H1 (cell line): Measurements from ENCODE around the gene GCSAM. TPM values are rescaled to one million over a fixed set of nuclear protein-coding genes. Genes with fewer than 3 reads are reported as not detected.

Source experiments
- CTCF ChIA-PET: fragments of 300-600 bp; sonication (Branson Sonifier 250); formaldehyde crosslinking; loops from one replicate; lab custom pipeline; 2021; ENCODE audit not compliant: partially characterized antibody; lab: Charles Lee
- POLR2A ChIA-PET: fragments of 300-600 bp; sonication (Branson Sonifier 250); formaldehyde crosslinking; loops from one replicate; lab custom pipeline; 2021; ENCODE audit warnings: inconsistent platforms; ENCODE audit not compliant: partially characterized antibody; lab: Charles Lee
- DNase-seq, 2 experiments: peaks; one replicate each; pipeline versions ENCODE4 v3.0.0 to v3.0.0-alpha.2; 2010 to 2022; ENCODE audit warnings: low spot score in 2 of 2, low read depth in 1 of 2, mixed read lengths in 1 of 2
- FAIRE-seq: peaks from 2 replicates; lab custom pipeline; 2011; peaks lifted over from hg19 to GRCh38; lab: Jason Lieb, UNC
- H2AFZ ChIP-seq: 2 replicates; pipeline ENCODE4 v1.8.1; 2012; ENCODE audit warnings: low read length, inconsistent platforms
- H2AK5ac ChIP-seq: 2 replicates; pipeline ENCODE4 v1.6.1; 2013; ENCODE audit warnings: low read depth, low read length
- H2BK120ac ChIP-seq: replicated peaks from 2 replicates; pipeline ENCODE3; 2013; ENCODE audit warnings: low read depth, low read length, inconsistent platforms
- H2BK12ac ChIP-seq: 2 replicates; pipeline ENCODE4 v1.6.1; 2013; ENCODE audit warnings: low read depth, low read length
- H2BK15ac ChIP-seq: 2 replicates; pipeline ENCODE4 v1.6.1; 2013; ENCODE audit warnings: low read length
- H2BK20ac ChIP-seq: 2 replicates; pipeline ENCODE4 v1.6.1; 2013; ENCODE audit warnings: low read length
- H2BK5ac ChIP-seq: 2 replicates; pipeline ENCODE4 v1.6.1; 2013; ENCODE audit warnings: low read depth, low read length
- H3K14ac ChIP-seq: 2 replicates; pipeline ENCODE4 v1.6.1; 2013; ENCODE audit warnings: inconsistent platforms; ENCODE audit not compliant: insufficient read length
- H3K18ac ChIP-seq: 2 replicates; pipeline ENCODE4 v1.6.1; 2013; ENCODE audit warnings: low read length; ENCODE audit errors: extremely low read depth
- H3K23ac ChIP-seq: 2 replicates; pipeline ENCODE4 v1.6.1; 2013; ENCODE audit warnings: inconsistent platforms; ENCODE audit not compliant: insufficient read length
- H3K23me2 ChIP-seq: 2 replicates; pipeline ENCODE4 v1.6.1; 2013; ENCODE audit warnings: low read depth, low read length
- H3K27ac ChIP-seq: 2 replicates; pipeline ENCODE4 v1.6.1; 2011; ENCODE audit warnings: low read depth, low read length, inconsistent platforms
- H3K27me3 ChIP-seq, 4 experiments: replicated peaks in 1 of 4; 1 replicate in 1 of 4; 2 replicates in 3 of 4; pipeline versions ENCODE4 v1.6.1 to v1.8.1; 2011 to 2013; ENCODE audit warnings: low read length in 3 of 4, mild to moderate bottlenecking in 3 of 4, inconsistent platforms in 2 of 4, mixed read lengths in 2 of 4, moderate library complexity in 1 of 4; ENCODE audit not compliant: control insufficient read depth in 3 of 4, insufficient read depth in 3 of 4; ENCODE audit errors: extremely low read depth in 1 of 4
- H3K36me3 ChIP-seq, 4 experiments: 2 replicates each; pipeline versions ENCODE4 v1.6.1 to v1.8.1; 2011 to 2013; ENCODE audit warnings: mild to moderate bottlenecking in 4 of 4, low read length in 3 of 4, moderate library complexity in 2 of 4, control low read depth in 1 of 4, inconsistent platforms in 1 of 4; ENCODE audit not compliant: insufficient read depth in 4 of 4, control insufficient read depth in 2 of 4
- H3K4ac ChIP-seq: replicated peaks from 2 replicates; pipeline ENCODE3; 2013; ENCODE audit warnings: low read length, low read depth, mixed read lengths, inconsistent platforms; ENCODE audit not compliant: insufficient read length
- H3K4me1 ChIP-seq, 4 experiments: replicated peaks in 1 of 4; 1 replicate in 1 of 4; 2 replicates in 3 of 4; pipeline versions ENCODE4 v1.6.1 to v1.8.1; 2011 to 2013; ENCODE audit warnings: low read length in 3 of 4, inconsistent platforms in 2 of 4, mixed read lengths in 1 of 4; ENCODE audit not compliant: insufficient read depth in 4 of 4, control insufficient read depth in 3 of 4
- H3K4me2 ChIP-seq, 2 experiments: 2 replicates each; pipeline versions ENCODE4 v1.6.1 to v1.8.1; 2011 to 2013; ENCODE audit warnings: low read depth in 2 of 2, low read length in 2 of 2, control low read depth in 1 of 2, inconsistent platforms in 1 of 2, mild to moderate bottlenecking in 1 of 2; ENCODE audit not compliant: insufficient read depth in 1 of 2
- H3K4me3 ChIP-seq, 4 experiments: fragments of 200-600, 300-600 bp in 1 of 4; sonication (generic), shearing (Covaris generic), sonication (Bioruptor Twin) in 1 of 4; 2 replicates each; pipeline versions ENCODE4 v1.5.1 to v1.8.1; 2011 to 2016; ENCODE audit warnings: low read length in 4 of 4, low read depth in 3 of 4, control low read depth in 2 of 4, inconsistent platforms in 2 of 4, mild to moderate bottlenecking in 2 of 4, mixed read lengths in 1 of 4, moderate library complexity in 1 of 4; ENCODE audit not compliant: insufficient read depth in 2 of 4; ENCODE audit errors: extremely low read depth in 1 of 4
- H3K56ac ChIP-seq: replicated peaks from 2 replicates; pipeline ENCODE3; 2013; ENCODE audit warnings: low read depth, mild to moderate bottlenecking, mixed read lengths, low read length, inconsistent platforms; ENCODE audit not compliant: insufficient read length
- H3K79me1 ChIP-seq: 2 replicates; pipeline ENCODE4 v1.6.1; 2013; ENCODE audit warnings: low read depth, low read length, control low read depth
- H3K79me2 ChIP-seq, 2 experiments: 2 replicates each; pipeline versions ENCODE4 v1.6.1 to v1.8.1; 2012 to 2013; ENCODE audit warnings: low read length in 2 of 2, mild to moderate bottlenecking in 2 of 2, inconsistent platforms in 1 of 2; ENCODE audit not compliant: insufficient read depth in 2 of 2, control insufficient read depth in 1 of 2
- H3K9ac ChIP-seq, 4 experiments: replicated peaks in 1 of 4; 1 replicate in 1 of 4; 2 replicates in 3 of 4; pipeline versions ENCODE4 v1.6.1 to v1.8.1; 2011 to 2013; ENCODE audit warnings: low read depth in 3 of 4, low read length in 3 of 4, control low read depth in 2 of 4, mild to moderate bottlenecking in 2 of 4, moderate library complexity in 2 of 4, inconsistent platforms in 1 of 4; ENCODE audit errors: extremely low read depth in 1 of 4
- H3K9me3 ChIP-seq, 2 experiments: 2 replicates each; pipeline versions ENCODE4 v1.6.1 to v1.8.1; 2012 to 2013; ENCODE audit warnings: mild to moderate bottlenecking in 2 of 2, moderate library complexity in 2 of 2, control low read depth in 1 of 2, inconsistent platforms in 1 of 2, low read depth in 1 of 2, low read length in 1 of 2, mixed read lengths in 1 of 2; ENCODE audit not compliant: insufficient read depth in 2 of 2
- H4K20me1 ChIP-seq, 2 experiments: replicated peaks in 1 of 2; 2 replicates each; pipeline versions ENCODE3 to v1.8.1; 2011 to 2013; ENCODE audit warnings: inconsistent platforms in 2 of 2, low read length in 2 of 2, mild to moderate bottlenecking in 1 of 2; ENCODE audit not compliant: insufficient read depth in 2 of 2, control insufficient read depth in 1 of 2
- H4K5ac ChIP-seq: 2 replicates; pipeline ENCODE4 v1.6.1; 2013; ENCODE audit warnings: low read length, low read depth, mixed read lengths, inconsistent platforms; ENCODE audit not compliant: insufficient read length
- H4K8ac ChIP-seq: 2 replicates; pipeline ENCODE4 v1.8.0; 2013; ENCODE audit warnings: mild to moderate bottlenecking, moderate library complexity, low read length, inconsistent platforms; ENCODE audit not compliant: insufficient read depth; ENCODE audit errors: extremely low read depth
- H4K91ac ChIP-seq: replicated peaks from 2 replicates; pipeline ENCODE3; 2013; ENCODE audit warnings: low read length, mixed read lengths, inconsistent platforms; ENCODE audit not compliant: insufficient read length
- EP300 ChIP-seq, 2 experiments: IDR thresholded peaks; 1 replicate in 1 of 2; 2 replicates in 1 of 2; pipeline ENCODE4 v1.6.1; 2011 to 2012; ENCODE audit warnings: low read depth in 2 of 2, low read length in 2 of 2, mild to moderate bottlenecking in 2 of 2, borderline replicate concordance in 1 of 2, inconsistent platforms in 1 of 2, moderate library complexity in 1 of 2
- NRF1 ChIP-seq: IDR thresholded peaks from 2 replicates; pipeline ENCODE4 v1.6.1; 2011; ENCODE audit warnings: mild to moderate bottlenecking, low read depth, low read length, improper control_type of control experiment
- POU5F1 ChIP-seq: IDR thresholded peaks from 2 replicates; pipeline ENCODE4 v1.6.1; 2011; ENCODE audit warnings: low read depth, mild to moderate bottlenecking, low read length, moderate library complexity
- SRF ChIP-seq: IDR thresholded peaks from 2 replicates; pipeline ENCODE4 v1.6.1; 2011; ENCODE audit warnings: mild to moderate bottlenecking, low read depth, low read length, moderate library complexity
- TAF1 ChIP-seq: IDR thresholded peaks from 2 replicates; pipeline ENCODE4 v1.6.1; 2011; ENCODE audit warnings: mild to moderate bottlenecking, low read depth, low read length
- TCF12 ChIP-seq: IDR thresholded peaks from 2 replicates; pipeline ENCODE4 v1.6.1; 2011; ENCODE audit warnings: low read depth, mild to moderate bottlenecking, low read length
- WGBS, 2 experiments: shearing (Covaris generic) in 1 of 2; methylation state at CpG; one replicate each; pipeline versions ENCODE4 v1.1.6 to v1.1.7; 2013 to 2015; ENCODE audit warnings: low lambda C conversion rate in 2 of 2, mixed read lengths in 2 of 2, inconsistent platforms in 1 of 2, low coverage in 1 of 2, missing lambda C conversion rate in 1 of 2; ENCODE audit not compliant: insufficient replicate concordance in 2 of 2, insufficient coverage in 1 of 2, insufficient read length in 1 of 2; ENCODE audit errors: extremely low coverage in 1 of 2, missing lambda C conversion rate in 1 of 2; 5-methylcytosine and 5-hydroxymethylcytosine counted together
- polyA plus RNA-seq, 7 experiments: library from polyadenylated mRNA; depleted of rRNA in 3 of 7; stranded (reverse) in 5 of 7; unstranded in 2 of 7; fragments of >200 nt in 5 of 7; fragments of 200-250 nt in 2 of 7; gene quantifications; 1 replicate in 5 of 7; 2 replicates in 1 of 7; 4 replicates in 1 of 7; pipeline versions ENCODE4 v1.2.1 to v1.2.3, GENCODE V29; 2011 to 2013; ENCODE audit warnings: missing spikeins in 2 of 7, mixed read lengths in 2 of 7
- total RNA-seq: library from RNA; stranded (reverse); fragmentation: NEBNext Ultra II Directional; extraction: Animal tissue kit (Norgen Biotek cat#: 25700); gene quantifications from 2 replicates; pipeline ENCODE4 v1.2.1, GENCODE V29; 2021
- TF ChIP-seq, protein P1 (sequence below): IDR thresholded peaks from 2 replicates; pipeline ENCODE4 v1.6.1; 2011; ENCODE audit warnings: low read length, improper control_type of control experiment
- TF ChIP-seq, protein P2 (sequence below): IDR thresholded peaks from 2 replicates; pipeline ENCODE4 v1.6.1; 2011; ENCODE audit warnings: low read depth, mild to moderate bottlenecking, low read length; ENCODE audit not compliant: insufficient read depth

GCSAM gene
- total and polyA plus RNA-seq, 2 of the 8 experiments (the other 6 are each of a cell fraction or from before 2014, with no cell fraction given), result not detected

DNA sequence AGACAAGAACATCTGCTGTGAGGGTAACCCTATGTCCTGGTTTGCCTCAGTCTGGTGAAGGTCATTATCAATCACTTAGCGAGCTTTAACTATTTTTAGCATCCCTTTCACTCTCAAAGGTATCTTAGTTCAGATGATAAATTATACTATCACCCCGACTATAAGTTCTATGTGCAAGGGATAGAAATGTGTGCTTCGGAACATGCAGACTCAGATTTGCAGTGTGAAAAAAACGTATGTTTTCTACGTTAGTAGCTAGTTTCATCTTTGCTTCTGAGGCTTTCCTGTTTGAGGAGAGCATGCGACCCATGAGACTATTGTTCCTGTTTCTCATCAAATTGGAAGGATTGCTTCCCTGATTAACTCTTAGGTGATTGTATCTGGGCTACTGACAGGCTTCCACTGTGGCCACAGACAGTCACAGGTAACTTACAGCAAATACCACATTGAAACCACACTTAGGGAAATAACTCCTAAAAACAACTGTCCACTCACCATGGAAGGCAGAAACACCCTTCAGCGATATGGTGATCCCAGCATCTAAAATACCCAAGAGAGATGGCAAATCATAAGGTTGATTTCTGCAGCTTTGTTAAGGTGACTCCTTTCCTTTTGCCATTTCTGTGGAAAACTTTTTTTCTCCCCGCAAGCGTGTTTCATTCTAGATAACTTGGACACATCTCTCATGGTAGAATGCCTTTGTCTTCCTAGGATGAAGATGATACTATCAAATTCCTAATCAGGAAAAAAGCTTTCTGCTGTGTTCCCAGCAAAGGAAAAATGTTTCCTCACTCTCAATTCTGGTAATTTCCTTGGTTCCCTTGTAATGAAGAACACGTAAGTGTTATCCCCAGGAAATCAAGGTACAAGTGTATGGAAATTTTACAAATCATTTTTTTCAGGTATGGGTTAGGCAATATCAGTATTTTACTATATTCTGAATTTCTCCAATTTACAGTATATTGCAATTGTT, 5.2 kb downstream of the GCSAM start:
- Histone ChIP-seq H3K4me1 (peaks cover 0 to 16% (median 11%) of the 10 kb centered on the region in 4 experiments; a peak in 5 of 7 replicates), H3K79me1 (no peaks in the 10 kb centered on the region), H3K36me3 (no peaks in the 10 kb centered on the region; a peak in 2 of 8 replicates), H2BK15ac (no peak overlapping the region), H4K91ac (no peak overlapping the region), H2AK5ac (no peak overlapping the region), H3K56ac (no peak overlapping the region), H3K14ac (no peak overlapping the region), H2BK12ac (peak overlapping the region; percentile 40; the same call in 1 of the 2 replicates), H2BK120ac (no peak overlapping the region), H3K4me3 (no peak overlapping the region), H3K79me2 (no peaks in the 10 kb centered on the region), H3K27me3 (no peaks in the 10 kb centered on the region), H2BK20ac (peak overlapping the region; percentile 36; the same call in 1 of the 2 replicates), H3K18ac (no peak overlapping the region; the same call in 1 of the 2 replicates), H4K5ac (no peak overlapping the region), H3K4me2 (no peak overlapping the region), H4K8ac (no peak overlapping the region), H2AFZ (no peak overlapping the region), H2BK5ac (no peak overlapping the region), H4K20me1 (no peaks in the 10 kb centered on the region), H3K23ac (no peak overlapping the region), H3K9ac (no peak overlapping the region), H3K27ac (no peak overlapping the region), H3K23me2 (no peaks in the 10 kb centered on the region), H3K4ac (no peak overlapping the region), H3K9me3 (no peaks in the 10 kb centered on the region)
- TF ChIP-seq, protein P1, sequence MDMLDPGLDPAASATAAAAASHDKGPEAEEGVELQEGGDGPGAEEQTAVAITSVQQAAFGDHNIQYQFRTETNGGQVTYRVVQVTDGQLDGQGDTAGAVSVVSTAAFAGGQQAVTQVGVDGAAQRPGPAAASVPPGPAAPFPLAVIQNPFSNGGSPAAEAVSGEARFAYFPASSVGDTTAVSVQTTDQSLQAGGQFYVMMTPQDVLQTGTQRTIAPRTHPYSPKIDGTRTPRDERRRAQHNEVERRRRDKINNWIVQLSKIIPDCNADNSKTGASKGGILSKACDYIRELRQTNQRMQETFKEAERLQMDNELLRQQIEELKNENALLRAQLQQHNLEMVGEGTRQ, result no peak
- TF ChIP-seq TCF12, result no peak
- TF ChIP-seq POU5F1, result no peak
- TF ChIP-seq TAF1, result no peak
- TF ChIP-seq, protein P2, sequence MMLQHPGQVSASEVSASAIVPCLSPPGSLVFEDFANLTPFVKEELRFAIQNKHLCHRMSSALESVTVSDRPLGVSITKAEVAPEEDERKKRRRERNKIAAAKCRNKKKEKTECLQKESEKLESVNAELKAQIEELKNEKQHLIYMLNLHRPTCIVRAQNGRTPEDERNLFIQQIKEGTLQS, result no peak
- TF ChIP-seq NRF1, result no peak
- TF ChIP-seq EP300 (IDR thresholded peaks at IDR 0.05; ENCODE audit: borderline replicate concordance in 1 of 2, low read depth in 2 of 2, low read length in 2 of 2), result no peak
- no peak for TF ChIP-seq SRF
- FAIRE-seq, result no peak
- DNase-seq, result no peak
- POLR2A ChIA-PET, result interaction anchor here (0.6 to 1.3 kb wide), 3 partner anchors 11 to 147 kb away, joined by 3 read pairs; no protein-coding TSS in a partner anchor
- 85% methylated on average over 10 of the region's 10 CpGs; no CpG with 5 or more reads in 1 of the 2 experiments for WGBS, 2 experiments
- CTCF ChIA-PET, result interaction anchor here (0.6 to 5.1 kb wide), 3 partner anchors 10 to 84 kb away, joined by 3 to 31 read pairs (median 20); no protein-coding TSS in a partner anchor
